T47D (cell line): Measurements from ENCODE around the gene OXNAD1.
"Not testable (repeated sequence)": the region's sequence is repeated elsewhere in the genome, so short reads cannot be mapped to it uniquely, and the experiment has no call there.

Source experiments
- DNase-seq, 2 experiments: peaks; one replicate each; pipeline versions ENCODE4 v3.0.0 to v3.0.0-alpha.2; 2011 to 2012; ENCODE audit warnings: low read depth in 1 of 2, low spot score in 1 of 2
- JUND ChIP-seq: IDR thresholded peaks from 2 replicates; pipeline ENCODE4 v1.6.1; 2012; ENCODE audit warnings: low read depth
- in situ Hi-C: cut with HindIII; loops from 2 replicates; pipeline ENCODE4 v1.10.0; 2016; ENCODE audit warnings: low sequenced_read_pairs, low pct_unique_long_range_greater_than_20kb

The OXNAD1 gene

GRCh38 chr3:16304061-16305010, 39.3 kb downstream of the OXNAD1 start:
- no peak for TF ChIP-seq JUND
- in situ Hi-C loops, result no loop called here
- no peak for DNase-seq

- in situ Hi-C loops, result no loop called here
- no peak for TF ChIP-seq JUND
- no peak for DNase-seq
These were observed 40.1 kb downstream of the OXNAD1 start for GRCh38 chr3:16305111-16305541.

DNA sequence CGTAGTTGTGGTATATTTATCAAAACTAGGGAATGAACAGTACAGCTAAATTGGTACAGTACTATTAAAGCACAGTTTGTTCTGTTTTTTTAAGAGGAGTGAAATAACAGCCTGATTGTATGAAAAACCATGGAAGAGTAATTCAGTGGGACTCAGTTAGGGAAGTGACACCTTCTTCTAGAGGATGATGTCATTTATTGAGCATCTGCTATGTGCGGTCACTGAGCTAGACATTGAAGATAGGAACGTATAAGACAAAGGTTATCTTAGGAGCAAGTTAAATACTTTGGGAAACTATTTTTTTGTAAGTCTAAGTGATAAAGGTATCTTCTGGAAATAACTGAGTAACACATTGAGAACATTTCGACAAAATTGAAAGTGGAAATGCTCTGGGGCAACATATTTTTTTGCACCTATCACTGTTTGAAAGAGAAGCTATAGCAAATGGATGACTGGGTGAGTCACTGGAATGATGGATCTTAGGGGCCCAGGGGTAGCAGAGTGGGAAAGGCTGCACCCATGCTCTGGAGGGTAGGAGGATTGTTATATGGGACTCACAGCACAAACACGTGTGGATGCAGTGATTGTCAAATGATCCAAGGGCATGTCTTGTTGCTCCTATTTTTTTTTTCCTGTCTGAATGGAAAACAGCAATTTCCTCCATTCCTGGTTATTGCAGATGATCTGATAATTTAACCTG, 43.0 kb downstream of the OXNAD1 start:
- DNase-seq, result no peak
- in situ Hi-C loops, result no loop called here
- no peak for TF ChIP-seq JUND

DNA sequence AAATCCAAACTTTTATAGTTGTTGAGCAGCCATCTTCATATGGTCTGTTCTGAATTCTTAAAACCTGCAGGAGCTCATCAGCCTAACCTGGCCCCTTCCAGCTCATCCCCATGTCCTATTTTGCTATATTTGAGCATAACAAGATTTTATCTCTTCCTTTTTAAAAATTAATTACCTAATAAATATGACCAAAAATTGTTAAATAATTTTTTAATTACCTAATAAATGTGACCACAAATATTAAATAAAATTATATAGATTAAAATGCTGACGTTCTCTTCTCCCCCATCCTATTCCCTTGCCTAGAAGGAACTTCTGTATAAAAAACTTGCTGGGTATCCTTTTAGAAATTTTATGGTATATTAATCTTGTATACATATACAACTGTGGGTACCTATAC, 43.7 kb downstream of the OXNAD1 start:
- DNase-seq, result no peak
- in situ Hi-C loops, result no loop called here
- no peak for TF ChIP-seq JUND

DNA sequence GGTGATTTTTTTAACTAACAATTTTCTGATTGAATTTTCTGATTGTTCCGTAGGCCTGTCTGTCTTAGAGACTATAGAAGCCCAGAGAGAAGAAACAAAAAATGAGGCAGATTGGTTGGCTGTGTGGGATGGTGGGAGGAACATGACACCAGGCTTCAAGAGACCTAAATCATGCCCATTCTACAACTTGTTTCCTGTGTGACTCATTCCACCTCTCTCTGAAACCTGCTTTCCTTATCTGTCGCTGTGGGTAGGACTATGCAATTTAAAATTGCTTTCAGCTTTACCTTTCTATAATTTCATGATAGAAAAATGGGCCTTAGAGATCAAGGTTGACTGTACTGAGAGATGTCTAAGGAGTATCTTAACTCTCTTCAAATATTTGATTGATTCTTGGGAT, 44.5 kb downstream of the OXNAD1 start:
- TF ChIP-seq JUND, result no peak
- no peak for DNase-seq
- in situ Hi-C loops, result no loop called here

- DNase-seq, in situ Hi-C loops: not testable (repeated sequence)
These were observed 45.5 kb downstream of the OXNAD1 start for GRCh38 chr3:16310486-16310885.

DNA sequence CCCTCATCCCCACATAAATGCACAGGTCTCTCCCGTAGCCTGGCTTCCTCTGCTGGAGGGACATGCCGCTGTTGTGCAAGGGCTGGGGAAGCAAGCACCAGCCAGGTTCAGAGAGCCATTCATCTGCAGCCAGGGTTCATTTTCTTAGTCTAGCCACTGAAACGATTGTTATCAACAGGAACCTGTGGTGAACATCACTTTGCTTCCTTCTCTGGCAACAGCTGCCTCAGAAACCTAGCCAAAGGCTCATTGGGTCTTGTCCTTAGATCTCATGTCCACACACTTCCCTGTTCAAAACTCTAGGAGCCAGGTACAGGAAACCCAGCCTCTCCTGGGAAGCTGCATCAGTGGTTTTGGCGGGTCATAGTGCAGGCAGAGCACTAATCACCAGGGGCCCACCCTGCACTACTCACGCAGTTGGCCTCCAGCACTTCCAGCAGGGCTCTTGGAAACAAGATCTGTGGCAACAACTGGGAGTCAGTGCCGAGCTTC, 47.0 kb downstream of the OXNAD1 start:
- in situ Hi-C loops, result no loop called here
- DNase-seq, result peak in 1 of 2 experiments; percentile 4
- TF ChIP-seq JUND, result no peak

- in situ Hi-C loops, result no loop called here
- no peak for DNase-seq
- TF ChIP-seq JUND, result no peak
These were observed 49.1 kb downstream of the OXNAD1 start for GRCh38 chr3:16313886-16314645.

GRCh38 chr3:16315623-16316022, 50.6 kb downstream of the OXNAD1 start:
- no peak for TF ChIP-seq JUND
- in situ Hi-C loops, result no loop called here
- no peak for DNase-seq

- in situ Hi-C loops, result no loop called here
- TF ChIP-seq JUND, result no peak
- no peak for DNase-seq
These were observed 51.4 kb downstream of the OXNAD1 start for GRCh38 chr3:16316396-16316795.

DNA sequence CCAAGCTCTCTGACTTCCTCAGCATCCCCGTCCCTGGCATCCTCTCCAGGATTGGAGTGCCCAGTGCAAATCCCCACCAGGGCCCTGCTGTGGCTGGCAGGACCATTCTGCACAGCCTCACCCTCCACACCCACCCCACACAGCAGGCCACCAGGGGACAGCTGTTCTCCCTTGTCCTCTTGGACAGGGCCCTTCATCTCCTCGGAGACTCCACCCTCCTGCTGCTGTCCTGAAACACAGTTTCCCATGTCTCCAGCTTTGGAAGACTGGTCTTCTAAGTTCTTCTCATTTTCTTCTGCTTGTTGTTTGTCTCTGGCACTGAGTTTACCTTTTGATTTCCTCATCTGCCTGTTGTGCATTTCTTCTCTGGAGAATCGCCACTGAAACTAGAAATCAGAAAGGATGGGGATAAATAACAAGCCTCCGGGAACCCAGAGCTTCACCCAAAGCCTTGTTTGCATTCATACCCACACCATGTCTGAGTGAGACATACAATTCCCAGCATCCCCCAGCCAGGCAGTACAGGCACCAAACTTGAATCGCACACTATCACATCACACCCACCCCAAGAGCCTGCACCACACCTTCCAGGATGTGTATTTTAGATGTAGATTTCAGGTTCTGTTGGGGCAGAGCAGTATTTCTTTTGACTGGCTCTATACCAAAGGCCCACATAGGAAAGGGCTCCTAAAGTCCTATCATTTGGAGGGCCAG, 52.0 kb downstream of the OXNAD1 start:
- in situ Hi-C loops, result no loop called here
- no peak for TF ChIP-seq JUND
- DNase-seq, result no peak

- in situ Hi-C loops, result no loop called here
These were observed 52.5 kb downstream of the OXNAD1 start for GRCh38 chr3:16317561-16317945.

More at GRCh38 chr3:16317561-16317945, 52.5 kb downstream of the OXNAD1 start:
- no peak for TF ChIP-seq JUND
- DNase-seq, result no peak
